GM12891 (cell line): Measurements from ENCODE around the gene ACTG2.

Experiments
- POLR2AphosphoS5 ChIP-seq: IDR thresholded peaks from 2 replicates; pipeline ENCODE4 v1.6.1; 2011; ENCODE audit warnings: low read depth, low read length, control low read depth
- TAF1 ChIP-seq: IDR thresholded peaks from 2 replicates; pipeline ENCODE4 v1.6.1; 2011; ENCODE audit warnings: low read depth, low read length, control low read depth

DNA sequence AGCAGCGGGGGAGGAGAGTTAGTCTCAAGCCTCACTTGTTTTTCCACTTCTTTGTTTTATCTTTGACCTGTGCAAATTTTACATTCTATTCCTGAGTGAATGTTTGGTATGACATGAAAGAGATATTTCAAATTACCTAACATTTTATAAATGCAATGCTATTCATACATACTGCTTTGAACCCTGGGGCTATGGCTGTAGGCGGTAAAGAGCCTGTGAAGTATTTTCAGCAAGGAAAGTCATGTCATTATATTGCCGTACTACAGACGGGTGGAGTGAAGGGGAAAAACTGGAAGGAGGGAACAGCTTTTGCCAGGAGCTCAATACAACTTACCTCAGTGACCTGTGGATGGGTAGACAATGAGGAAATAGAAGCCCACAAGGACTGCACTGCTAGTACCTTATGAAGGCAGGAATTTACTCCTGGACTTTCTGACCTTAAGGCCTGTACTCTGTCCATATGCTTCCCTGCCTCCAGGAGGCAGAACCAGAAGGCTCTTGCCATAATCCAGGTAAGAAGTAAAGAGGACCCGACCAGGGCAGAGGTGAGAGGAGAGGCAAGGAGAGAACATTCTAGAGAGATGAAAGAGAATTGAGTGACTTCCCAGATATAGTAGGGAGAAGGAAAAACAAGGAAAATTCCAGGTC, 63.5 kb downstream of the ACTG2 start:
- no peak for TF ChIP-seq POLR2AphosphoS5
- no peak for TF ChIP-seq TAF1
